ENCODE data around the gene TBCB.

DNA sequence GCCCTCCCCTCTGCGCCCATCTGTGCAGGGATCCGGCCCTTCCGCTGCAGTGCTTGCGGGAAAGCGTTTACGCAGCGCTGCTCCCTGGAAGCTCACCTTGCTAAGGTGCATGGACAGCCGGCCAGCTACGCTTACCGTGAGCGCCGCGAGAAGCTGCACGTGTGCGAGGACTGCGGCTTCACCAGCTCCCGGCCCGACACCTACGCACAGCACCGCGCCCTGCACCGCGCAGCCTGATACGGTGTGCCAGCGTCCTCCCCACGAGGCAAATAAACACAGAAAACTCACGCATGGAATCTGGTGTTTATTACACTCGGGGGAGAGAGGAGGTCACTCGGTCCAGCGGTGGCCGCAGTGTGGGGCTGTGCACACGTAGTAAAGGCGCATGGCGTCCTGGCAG, 1.8 kb upstream of the TBCB start:
- TF ChIP-seq POLR2A (IDR thresholded peaks at IDR 0.05) (no peak), CTCF (IDR thresholded peaks at IDR 0.05) (no peak)

Measured in body of pancreas (tissue), 4 donors.